Psoas muscle (tissue), 8 donors: ENCODE measurements around the gene MOB3A. TPM values are rescaled to one million over a fixed set of nuclear protein-coding genes. Genes with fewer than 3 reads are reported as not detected.
A peak's percentile ranks its signal among the peaks of the same experiment; 100 is the strongest.

Experiments
- ATAC-seq, 4 donors: fragments of 200-7000 bp; cut with Tn5 transposase; one replicate each; pipeline ENCODE4 v1.9.1; 2020; ENCODE audit warnings: moderate library complexity in 3 of 4, mild to moderate bottlenecking in 2 of 4
- DNase-seq, 2 donors: peaks; one replicate each; pipeline ENCODE4 v3.0.0-alpha.2; 2020
- H3K27ac ChIP-seq: fragments of 200-600 bp; one replicate; pipeline ENCODE4 v1.8.0; 2022
- H3K27me3 ChIP-seq, 3 donors: fragments of 200-600 bp in 1 of 3; one replicate each; pipeline versions ENCODE4 v1.6.1 to v1.8.0; 2013 to 2022; ENCODE audit warnings: low read length in 2 of 3, mild to moderate bottlenecking in 2 of 3, moderate library complexity in 1 of 3; ENCODE audit not compliant: insufficient read depth in 3 of 3
- H3K36me3 ChIP-seq, 2 donors: fragments of 200-600 bp in 1 of 2; one replicate each; pipeline versions ENCODE4 v1.6.1 to v1.8.0; 2013 to 2022; ENCODE audit warnings: low read depth in 1 of 2, mild to moderate bottlenecking in 1 of 2, moderate library complexity in 1 of 2; ENCODE audit not compliant: insufficient read depth in 1 of 2
- H3K4me1 ChIP-seq: fragments of 200-600 bp; one replicate; pipeline ENCODE4 v1.8.0; 2022
- H3K4me3 ChIP-seq: fragments of 200-600 bp; one replicate; pipeline ENCODE4 v1.8.0; 2022; ENCODE audit warnings: mild to moderate bottlenecking
- H3K9me3 ChIP-seq: fragments of 200-600 bp; one replicate; pipeline ENCODE4 v1.8.0; 2022
- WGBS, 3 donors: extraction: QIAGEN DNeasy Blood & Tissue Kit; methylation state at CpG; one replicate each; pipeline versions ENCODE4 v1.1.6 to v1.1.7; 2013; 5-methylcytosine and 5-hydroxymethylcytosine counted together
- intact Hi-C, 2 donors: fragments of 100-400 bp; cut with DNase I; formaldehyde crosslinking; loops; one replicate each; pipeline versions ENCODE4 v1.11.0 to v1.14.2; 2022
- long read RNA-seq, 2 donors: library from polyadenylated mRNA; unstranded; transcript quantifications; one replicate each; pipeline ENCODE4 v2.0.0, GENCODE V29; 2021
- polyA plus RNA-seq, 3 donors: library from polyadenylated mRNA; stranded (reverse); fragments of 200-250 nt; gene quantifications; one replicate each; pipeline ENCODE4 v1.2.3, GENCODE V29; 2013
- total RNA-seq, 4 donors: library from RNA; stranded (reverse); fragmentation: NEBNext Ultra II Directional in 2 of 4; extraction: Animal tissue kit (Norgen Biotek cat#: 25700) in 2 of 4; gene quantifications; one replicate each; pipeline versions ENCODE4 v1.2.1 to v1.2.4, GENCODE V29; 2021 to 2023
- TF ChIP-seq, protein P1 (sequence below): fragments of 200-600 bp; IDR thresholded peaks from one replicate; pipeline ENCODE4 v1.8.0; 2022; ENCODE audit warnings: antibody characterized with exemption
- donor health status: healthy with polysubstance abuse.
- donor health status: DM: no; HTN: no; CAD: no; lungs with moderate emphysema.
- donor health status: Bipolar disorder and iron deficiency.
- donor health status: healthy.
- donor health status: DM: yes; HTN: yes; CAD: no.
- donor health status: DM: no; HTN: no; CAD: no.
- donor health status: DM: no; HTN: no; CAD: no.
- donor health status: DM: yes; HTN: yes; CAD: no.

Gene MOB3A
- total RNA-seq, result 10 to 100 TPM in 3 of 4 donors, 1 to 10 TPM in 1; 9.9 to 19.8 (median 17.2) TPM
- polyA plus RNA-seq, result 10 to 100 TPM in 2 of 3 donors, 1 to 10 TPM in 1; 8.3 to 13.5 (median 11.3) TPM
- long read RNA-seq, donor 1, partial matches to known transcripts, result 0 of 1 reads
- long read RNA-seq, donor 1, other reads (novel, unspliced or antisense), result 1 of 1 reads
- long read RNA-seq, donor 2, transcript MOB3A-201 (5 exons, 3,391 nt), result major isoform, 5 of 18 reads
- long read RNA-seq, donor 2, partial matches to known transcripts, result 1 of 18 reads
- long read RNA-seq, donor 2, other reads (novel, unspliced or antisense), result 12 of 18 reads

DNA sequence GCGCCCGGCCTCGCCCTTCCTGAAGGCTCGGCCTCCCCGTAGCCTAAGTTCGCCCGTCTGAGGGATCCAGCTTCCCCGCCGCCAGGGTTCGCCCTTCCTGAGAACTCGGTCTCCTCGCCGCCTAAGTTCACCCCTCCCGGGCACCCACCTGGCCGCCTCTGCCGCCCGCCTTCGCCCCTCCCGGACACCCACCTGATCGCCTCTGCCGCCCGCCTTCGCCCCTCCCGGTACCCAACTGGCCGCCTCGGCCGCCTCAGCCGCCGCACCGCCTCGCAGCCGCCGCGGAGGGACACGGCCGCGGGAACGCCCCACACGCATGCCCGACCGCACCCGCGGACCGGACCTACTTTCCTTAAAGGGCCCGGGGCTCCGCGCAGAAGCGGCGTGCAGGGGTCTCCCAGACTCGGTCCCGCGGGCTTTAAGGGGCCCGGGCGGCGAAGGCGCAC lies at the start of gene MOB3A:
TSS of gene MOB3A (minus strand) at position 293 of the 446 bp plus-strand sequence. CDS start 17,766 bp downstream, outside the sequence.
- Histone ChIP-seq H3K4me1 (peaks cover 24% of the 10 kb centered on the region), H3K27ac (peak within 1 kb of the TSS; percentile 96), H3K36me3 (peaks cover 0 to 28% of the 10 kb centered on the region in 2 donors), H3K27me3 (no peaks in the 10 kb centered on the region), H3K9me3 (no peaks in the 10 kb centered on the region), H3K4me3 (peak within 1 kb of the TSS; percentile 84)
- intact Hi-C loops, result no loop called here
- DNase-seq (peak; percentile 93 to 96), ATAC-seq (peak; percentile 74 to 76 (median 75))
- TF ChIP-seq, protein P1, sequence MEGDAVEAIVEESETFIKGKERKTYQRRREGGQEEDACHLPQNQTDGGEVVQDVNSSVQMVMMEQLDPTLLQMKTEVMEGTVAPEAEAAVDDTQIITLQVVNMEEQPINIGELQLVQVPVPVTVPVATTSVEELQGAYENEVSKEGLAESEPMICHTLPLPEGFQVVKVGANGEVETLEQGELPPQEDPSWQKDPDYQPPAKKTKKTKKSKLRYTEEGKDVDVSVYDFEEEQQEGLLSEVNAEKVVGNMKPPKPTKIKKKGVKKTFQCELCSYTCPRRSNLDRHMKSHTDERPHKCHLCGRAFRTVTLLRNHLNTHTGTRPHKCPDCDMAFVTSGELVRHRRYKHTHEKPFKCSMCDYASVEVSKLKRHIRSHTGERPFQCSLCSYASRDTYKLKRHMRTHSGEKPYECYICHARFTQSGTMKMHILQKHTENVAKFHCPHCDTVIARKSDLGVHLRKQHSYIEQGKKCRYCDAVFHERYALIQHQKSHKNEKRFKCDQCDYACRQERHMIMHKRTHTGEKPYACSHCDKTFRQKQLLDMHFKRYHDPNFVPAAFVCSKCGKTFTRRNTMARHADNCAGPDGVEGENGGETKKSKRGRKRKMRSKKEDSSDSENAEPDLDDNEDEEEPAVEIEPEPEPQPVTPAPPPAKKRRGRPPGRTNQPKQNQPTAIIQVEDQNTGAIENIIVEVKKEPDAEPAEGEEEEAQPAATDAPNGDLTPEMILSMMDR, result peak; percentile 33
- WGBS, 3 donors, result 1% methylated on average over 41 to 56 of the region's 56 CpGs

DNA sequence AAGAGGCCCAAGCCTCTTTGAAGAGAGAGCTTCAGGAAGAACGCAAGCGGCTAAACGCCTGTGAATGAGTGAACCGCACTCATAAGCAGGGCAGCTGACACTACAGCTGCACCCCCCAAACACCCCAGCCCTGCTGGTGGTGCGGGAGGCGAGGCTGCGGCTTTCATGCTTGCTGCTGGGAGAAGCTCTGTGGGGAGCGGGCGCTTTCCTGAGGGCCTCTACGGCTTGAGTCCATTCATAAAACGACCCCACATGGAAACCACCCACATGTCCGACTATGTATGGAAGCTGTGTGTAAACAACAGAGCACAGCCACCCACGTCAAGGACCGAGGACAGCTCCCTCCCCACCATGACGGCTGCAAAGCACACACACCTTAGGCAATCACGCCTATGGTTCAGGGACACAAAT lies 49.7 kb upstream of the MOB3A start:
- TF ChIP-seq, protein P1, result no peak
- intact Hi-C loops, result loop anchor here in 1 of 2 donors (5.0 kb wide), 1 partner anchor 44 kb away; no protein-coding TSS in a partner anchor
- ATAC-seq (no peak), DNase-seq (no peak)
- Histone ChIP-seq H3K9me3 (no peaks in the 10 kb centered on the region), H3K36me3 (no peaks in the 10 kb centered on the region), H3K27ac (no peak overlapping the region), H3K4me3 (no peak overlapping the region), H3K27me3 (no peaks in the 10 kb centered on the region), H3K4me1 (peaks cover 51% of the 10 kb centered on the region)
- 74 to 80% (median 75%) methylated on average over 16 of the region's 16 CpGs for WGBS, 3 donors

DNA sequence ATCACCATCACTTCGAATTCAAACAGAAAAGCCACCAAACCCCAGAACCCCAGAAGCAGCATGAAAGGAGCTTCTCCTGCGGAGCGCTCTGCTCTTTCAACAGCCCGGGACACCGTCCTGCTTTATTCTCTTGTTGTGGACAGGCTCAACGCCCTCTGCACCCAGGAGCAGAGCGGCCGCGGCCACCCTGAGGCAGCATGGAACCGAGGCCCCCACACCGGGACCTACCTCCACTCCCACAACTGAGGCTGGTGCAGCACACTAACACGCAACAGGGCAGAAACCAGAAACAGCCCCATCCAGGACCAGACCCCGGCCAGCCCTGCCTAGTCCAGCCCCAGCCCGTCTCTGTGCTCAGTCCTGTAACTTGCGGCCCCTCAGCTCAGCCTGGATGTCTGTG lies 48.1 kb upstream of the MOB3A start:
- Histone ChIP-seq H3K27me3 (no peaks in the 10 kb centered on the region), H3K4me1 (peaks cover 48% of the 10 kb centered on the region), H3K9me3 (no peaks in the 10 kb centered on the region), H3K27ac (no peak overlapping the region), H3K36me3 (peaks cover 0 to 5% of the 10 kb centered on the region in 2 donors), H3K4me3 (no peak overlapping the region)
- ATAC-seq (no peak), DNase-seq (no peak)
- WGBS, 3 donors, result 92 to 95% (median 93%) methylated on average over 15 of the region's 15 CpGs
- TF ChIP-seq, protein P1, result no peak
- intact Hi-C loops, result no loop called here

DNA sequence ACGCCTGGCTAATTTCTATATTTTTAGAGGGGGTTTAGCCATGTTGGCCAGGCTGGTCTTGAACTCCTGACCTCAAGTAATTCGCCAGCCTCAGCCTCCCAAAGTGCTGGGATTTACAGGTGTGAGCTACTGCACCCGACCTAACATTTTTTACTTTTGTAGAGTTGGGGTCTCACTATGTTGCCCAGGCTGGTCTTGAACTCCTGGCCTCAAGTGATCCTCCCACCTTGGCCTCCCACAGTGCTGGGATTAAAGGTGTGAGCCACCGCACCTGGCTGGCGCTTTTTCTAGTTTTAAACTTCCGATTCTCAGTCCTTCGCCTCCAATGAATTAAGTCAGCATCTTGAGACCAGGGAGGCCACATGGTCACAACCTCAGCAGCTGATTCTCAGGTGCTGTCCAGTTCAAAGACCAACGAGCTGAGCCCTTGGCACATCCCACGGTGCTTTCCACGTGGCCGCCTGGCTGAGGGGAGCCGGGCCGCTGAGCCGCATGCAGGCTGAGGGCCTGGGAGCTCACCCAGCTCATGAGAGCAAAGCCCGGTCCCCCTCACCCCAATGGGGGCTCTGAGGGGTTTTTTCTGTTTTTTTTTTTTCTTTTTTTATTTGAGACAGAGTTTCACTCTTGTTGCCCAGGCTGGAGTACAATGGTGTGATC lies 46.2 kb upstream of the MOB3A start:
- DNase-seq, result no peak
- 82 to 90% (median 90%) methylated on average over 15 of the region's 15 CpGs for WGBS, 3 donors
- H3K4me1 ChIP-seq, result peaks cover 50% of the 10 kb centered on the region
- TF ChIP-seq, protein P1, result no peak
- intact Hi-C loops, result no loop called here
- H3K9me3 ChIP-seq, result no peaks in the 10 kb centered on the region
- no peaks in the 10 kb centered on the region for H3K27me3 ChIP-seq
- ATAC-seq, result no peak
- no peak overlapping the region for H3K4me3 ChIP-seq
- no peak overlapping the region for H3K27ac ChIP-seq
- peaks cover 0 to 19% of the 10 kb centered on the region in 2 donors for H3K36me3 ChIP-seq
